ENCODE results near the gene RALGAPA2.

RALGAPA2 gene

DNA sequence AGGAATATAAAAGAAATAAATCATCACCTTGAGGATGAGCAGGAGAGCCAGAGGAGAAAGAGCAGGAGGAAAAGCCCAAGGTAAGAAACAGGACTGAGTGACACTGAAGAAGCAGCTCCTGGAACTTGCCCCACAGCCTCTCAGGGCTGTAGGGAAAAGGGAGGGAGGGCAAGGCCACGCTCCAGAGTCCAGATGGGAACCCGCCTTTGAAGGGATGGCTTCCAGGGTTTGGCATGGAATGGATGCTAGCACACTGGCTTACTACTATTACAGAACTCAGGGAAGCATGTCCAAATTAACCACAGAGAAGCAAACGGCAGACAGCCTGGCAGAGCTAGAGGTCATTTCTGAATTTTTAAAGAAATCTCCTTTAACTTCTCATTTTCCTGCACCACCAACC lies 26.8 kb downstream of the RALGAPA2 start:
- TF ChIP-seq PATZ1 (CRISPR knock-in tag; IDR thresholded peaks at IDR 0.05; ENCODE audit: borderline replicate concordance) (no peak), ZFP3 (CRISPR knock-in tag; IDR thresholded peaks at IDR 0.05) (no peak), RARB (CRISPR knock-in tag; IDR thresholded peaks at IDR 0.05) (no peak), ZFP30 (CRISPR knock-in tag; IDR thresholded peaks at IDR 0.05) (no peak), GLIS3 (CRISPR knock-in tag; IDR thresholded peaks at IDR 0.05) (no peak), ARNTL (CRISPR knock-in tag; IDR thresholded peaks at IDR 0.05; ENCODE audit: borderline replicate concordance, low read depth) (no peak)
- no peak for ATAC-seq

DNA sequence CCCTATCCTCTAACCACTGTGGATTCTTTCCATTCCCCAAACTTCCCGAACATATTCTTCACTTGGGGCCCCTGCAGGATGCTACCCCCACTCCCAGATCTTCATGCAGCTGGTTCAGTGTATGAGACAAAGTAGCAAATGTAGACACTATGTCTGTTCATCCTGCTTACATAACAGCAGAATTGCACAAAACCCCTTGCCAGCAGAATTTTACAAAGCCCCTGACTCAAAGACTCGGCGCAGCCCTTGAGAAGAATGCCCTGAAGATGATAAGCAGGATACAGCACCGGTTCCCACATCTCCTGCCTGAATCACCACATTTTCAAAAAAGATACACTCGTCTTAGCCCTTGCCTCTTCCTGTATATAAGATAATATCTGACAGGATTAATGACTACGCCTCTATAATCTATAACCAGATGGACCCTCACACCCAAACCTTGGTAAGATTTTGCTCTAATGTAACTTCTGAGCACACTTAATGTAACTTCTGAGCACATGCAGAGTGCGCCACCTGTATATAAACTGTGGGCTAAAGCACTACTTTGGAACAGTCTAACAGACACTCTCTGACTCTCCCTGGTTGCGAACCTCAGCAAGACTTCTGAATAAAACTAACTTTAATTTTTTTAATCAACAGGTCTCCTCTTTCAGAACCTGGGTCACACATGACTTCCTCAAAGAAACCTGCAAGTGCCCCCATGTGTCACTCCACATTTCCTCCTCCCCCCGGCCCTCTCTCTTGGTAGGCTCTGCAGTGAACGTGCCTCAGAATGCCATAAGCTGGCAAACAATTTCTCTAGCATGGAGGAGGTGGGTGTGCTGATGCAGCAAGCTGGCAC lies 28.7 kb downstream of the RALGAPA2 start:
- TF ChIP-seq ARNTL (CRISPR knock-in tag; IDR thresholded peaks at IDR 0.05; ENCODE audit: borderline replicate concordance, low read depth): no peak
- TF ChIP-seq ESRRG (CRISPR knock-in tag; IDR thresholded peaks at IDR 0.05): no peak
- TF ChIP-seq GLIS3 (CRISPR knock-in tag; IDR thresholded peaks at IDR 0.05): no peak
- no peak for TF ChIP-seq ZNF70 (CRISPR knock-in tag; IDR thresholded peaks at IDR 0.05)
- no peak for TF ChIP-seq ZNF8 (CRISPR knock-in tag; IDR thresholded peaks at IDR 0.05)
- TF ChIP-seq, protein P1, sequence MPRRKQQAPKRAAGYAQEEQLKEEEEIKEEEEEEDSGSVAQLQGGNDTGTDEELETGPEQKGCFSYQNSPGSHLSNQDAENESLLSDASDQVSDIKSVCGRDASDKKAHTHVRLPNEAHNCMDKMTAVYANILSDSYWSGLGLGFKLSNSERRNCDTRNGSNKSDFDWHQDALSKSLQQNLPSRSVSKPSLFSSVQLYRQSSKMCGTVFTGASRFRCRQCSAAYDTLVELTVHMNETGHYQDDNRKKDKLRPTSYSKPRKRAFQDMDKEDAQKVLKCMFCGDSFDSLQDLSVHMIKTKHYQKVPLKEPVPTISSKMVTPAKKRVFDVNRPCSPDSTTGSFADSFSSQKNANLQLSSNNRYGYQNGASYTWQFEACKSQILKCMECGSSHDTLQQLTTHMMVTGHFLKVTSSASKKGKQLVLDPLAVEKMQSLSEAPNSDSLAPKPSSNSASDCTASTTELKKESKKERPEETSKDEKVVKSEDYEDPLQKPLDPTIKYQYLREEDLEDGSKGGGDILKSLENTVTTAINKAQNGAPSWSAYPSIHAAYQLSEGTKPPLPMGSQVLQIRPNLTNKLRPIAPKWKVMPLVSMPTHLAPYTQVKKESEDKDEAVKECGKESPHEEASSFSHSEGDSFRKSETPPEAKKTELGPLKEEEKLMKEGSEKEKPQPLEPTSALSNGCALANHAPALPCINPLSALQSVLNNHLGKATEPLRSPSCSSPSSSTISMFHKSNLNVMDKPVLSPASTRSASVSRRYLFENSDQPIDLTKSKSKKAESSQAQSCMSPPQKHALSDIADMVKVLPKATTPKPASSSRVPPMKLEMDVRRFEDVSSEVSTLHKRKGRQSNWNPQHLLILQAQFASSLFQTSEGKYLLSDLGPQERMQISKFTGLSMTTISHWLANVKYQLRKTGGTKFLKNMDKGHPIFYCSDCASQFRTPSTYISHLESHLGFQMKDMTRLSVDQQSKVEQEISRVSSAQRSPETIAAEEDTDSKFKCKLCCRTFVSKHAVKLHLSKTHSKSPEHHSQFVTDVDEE (CRISPR knock-in tag; IDR thresholded peaks at IDR 0.05): no peak
- no peak for TF ChIP-seq TCF4 (CRISPR knock-in tag; IDR thresholded peaks at IDR 0.05; ENCODE audit: borderline replicate concordance)
- no peak for TF ChIP-seq SNAI2 (CRISPR knock-in tag; IDR thresholded peaks at IDR 0.05)
- TF ChIP-seq POU6F1 (CRISPR knock-in tag; IDR thresholded peaks at IDR 0.05; ENCODE audit: borderline replicate concordance, low read depth): no peak
- ATAC-seq: no peak

DNA sequence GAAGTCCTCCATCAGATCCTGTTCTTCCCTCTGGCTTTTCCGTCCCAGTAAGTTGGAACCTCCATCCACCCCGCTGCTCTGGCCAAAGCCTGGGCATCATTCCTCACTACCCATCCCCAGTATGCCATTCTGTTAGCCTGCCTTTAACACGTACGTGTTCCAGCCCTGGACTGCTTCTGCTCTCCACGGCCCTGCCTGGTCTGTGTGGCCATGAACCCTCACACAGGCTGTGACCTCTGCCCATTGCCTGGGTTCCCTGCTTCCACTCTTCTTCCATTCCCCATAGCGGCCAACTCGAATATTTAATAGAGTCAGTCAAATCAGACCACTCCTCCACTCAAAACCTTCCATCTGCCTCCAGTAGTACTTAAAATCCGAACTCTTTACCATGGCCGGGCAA lies 29.4 kb downstream of the RALGAPA2 start:
- ATAC-seq: no peak
- TF ChIP-seq POU6F1 (CRISPR knock-in tag; IDR thresholded peaks at IDR 0.05; ENCODE audit: borderline replicate concordance, low read depth) (no peak), CSRNP3 (CRISPR knock-in tag; IDR thresholded peaks at IDR 0.05) (no peak), ZNF8 (CRISPR knock-in tag; IDR thresholded peaks at IDR 0.05) (no peak), ZNF70 (CRISPR knock-in tag; IDR thresholded peaks at IDR 0.05) (no peak), PPARA (CRISPR knock-in tag; IDR thresholded peaks at IDR 0.05; ENCODE audit: borderline replicate concordance) (no peak), ZFP30 (CRISPR knock-in tag; IDR thresholded peaks at IDR 0.05) (no peak), GLIS3 (CRISPR knock-in tag; IDR thresholded peaks at IDR 0.05) (no peak)

- no peak for TF ChIP-seq POU6F1 (CRISPR knock-in tag; IDR thresholded peaks at IDR 0.05; ENCODE audit: borderline replicate concordance, low read depth)
- ATAC-seq: no peak
Measured at GRCh38 chr20:20680991-20681508, 31.4 kb downstream of the RALGAPA2 start.
